PC-9 (cell line): ENCODE results near the gene SUGCT.

Experiments used
- EZH2 ChIP-seq: fragments of 200-600 bp; sonication (generic); IDR thresholded peaks from 2 replicates; pipeline ENCODE4 v1.8.0; 2017; ENCODE audit warnings: antibody characterized with exemption, low read depth
- TF ChIP-seq, protein P1 (sequence below): fragments of 200-600 bp; sonication (generic); conservative IDR thresholded peaks from 2 replicates; pipeline ENCODE4 v1.6.1; 2017; ENCODE audit warnings: mixed run types, antibody characterized with exemption, mild to moderate bottlenecking, moderate library complexity

DNA sequence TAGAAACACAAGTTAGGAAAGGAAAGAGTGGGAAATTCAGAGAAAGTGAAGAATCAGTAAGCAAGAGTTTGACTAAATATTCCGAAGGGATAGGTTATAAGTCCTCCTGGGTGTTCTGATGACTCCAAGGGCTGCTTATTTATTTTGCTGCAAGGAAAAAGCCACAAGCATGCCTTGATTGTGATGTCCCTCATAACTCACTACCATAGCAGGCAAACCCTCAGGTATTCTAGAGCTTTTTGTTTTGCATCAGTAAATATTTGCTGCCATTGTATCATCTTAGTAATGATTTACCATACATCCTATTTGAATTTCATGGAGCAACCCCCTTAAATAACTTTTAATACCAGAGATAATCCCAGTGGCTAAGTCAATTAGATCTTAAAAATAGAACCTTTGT lies 688.1 kb downstream of the SUGCT start:
- TF ChIP-seq, protein P1, sequence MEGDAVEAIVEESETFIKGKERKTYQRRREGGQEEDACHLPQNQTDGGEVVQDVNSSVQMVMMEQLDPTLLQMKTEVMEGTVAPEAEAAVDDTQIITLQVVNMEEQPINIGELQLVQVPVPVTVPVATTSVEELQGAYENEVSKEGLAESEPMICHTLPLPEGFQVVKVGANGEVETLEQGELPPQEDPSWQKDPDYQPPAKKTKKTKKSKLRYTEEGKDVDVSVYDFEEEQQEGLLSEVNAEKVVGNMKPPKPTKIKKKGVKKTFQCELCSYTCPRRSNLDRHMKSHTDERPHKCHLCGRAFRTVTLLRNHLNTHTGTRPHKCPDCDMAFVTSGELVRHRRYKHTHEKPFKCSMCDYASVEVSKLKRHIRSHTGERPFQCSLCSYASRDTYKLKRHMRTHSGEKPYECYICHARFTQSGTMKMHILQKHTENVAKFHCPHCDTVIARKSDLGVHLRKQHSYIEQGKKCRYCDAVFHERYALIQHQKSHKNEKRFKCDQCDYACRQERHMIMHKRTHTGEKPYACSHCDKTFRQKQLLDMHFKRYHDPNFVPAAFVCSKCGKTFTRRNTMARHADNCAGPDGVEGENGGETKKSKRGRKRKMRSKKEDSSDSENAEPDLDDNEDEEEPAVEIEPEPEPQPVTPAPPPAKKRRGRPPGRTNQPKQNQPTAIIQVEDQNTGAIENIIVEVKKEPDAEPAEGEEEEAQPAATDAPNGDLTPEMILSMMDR, result no peak
- no peak for TF ChIP-seq EZH2
